Muscle layer of duodenum (tissue), 2 donors: ENCODE data around the gene RALY.

Experiments
- H3K27ac ChIP-seq: one replicate; pipeline ENCODE4 v1.7.0; 2013; ENCODE audit warnings: mild to moderate bottlenecking, low read length
- H3K27me3 ChIP-seq: one replicate; pipeline ENCODE4 v1.7.0; 2013; ENCODE audit warnings: low read depth, mild to moderate bottlenecking, control low read depth, low read length
- H3K36me3 ChIP-seq, 2 donors: one replicate each; pipeline ENCODE4 v1.7.0; 2013; ENCODE audit warnings: low read length in 2 of 2, control low read depth in 1 of 2, mild to moderate bottlenecking in 1 of 2; ENCODE audit not compliant: insufficient read depth in 2 of 2, control insufficient read depth in 1 of 2
- H3K4me1 ChIP-seq, 2 donors: one replicate each; pipeline ENCODE4 v1.7.0; 2013; ENCODE audit warnings: low read length in 2 of 2, mild to moderate bottlenecking in 2 of 2, control low read depth in 1 of 2, moderate library complexity in 1 of 2; ENCODE audit not compliant: insufficient read depth in 2 of 2, control insufficient read depth in 1 of 2
- H3K4me3 ChIP-seq, 2 donors: one replicate each; pipeline ENCODE4 v1.7.0; 2013; ENCODE audit warnings: low read length in 2 of 2, low read depth in 1 of 2, mild to moderate bottlenecking in 1 of 2
- H3K9me3 ChIP-seq, 2 donors: one replicate each; pipeline ENCODE4 v1.7.0; 2013; ENCODE audit warnings: low read length in 2 of 2, control low read depth in 1 of 2, mild to moderate bottlenecking in 1 of 2; ENCODE audit not compliant: control insufficient read depth in 1 of 2
- donor health status: healthy.

RALY gene

DNA sequence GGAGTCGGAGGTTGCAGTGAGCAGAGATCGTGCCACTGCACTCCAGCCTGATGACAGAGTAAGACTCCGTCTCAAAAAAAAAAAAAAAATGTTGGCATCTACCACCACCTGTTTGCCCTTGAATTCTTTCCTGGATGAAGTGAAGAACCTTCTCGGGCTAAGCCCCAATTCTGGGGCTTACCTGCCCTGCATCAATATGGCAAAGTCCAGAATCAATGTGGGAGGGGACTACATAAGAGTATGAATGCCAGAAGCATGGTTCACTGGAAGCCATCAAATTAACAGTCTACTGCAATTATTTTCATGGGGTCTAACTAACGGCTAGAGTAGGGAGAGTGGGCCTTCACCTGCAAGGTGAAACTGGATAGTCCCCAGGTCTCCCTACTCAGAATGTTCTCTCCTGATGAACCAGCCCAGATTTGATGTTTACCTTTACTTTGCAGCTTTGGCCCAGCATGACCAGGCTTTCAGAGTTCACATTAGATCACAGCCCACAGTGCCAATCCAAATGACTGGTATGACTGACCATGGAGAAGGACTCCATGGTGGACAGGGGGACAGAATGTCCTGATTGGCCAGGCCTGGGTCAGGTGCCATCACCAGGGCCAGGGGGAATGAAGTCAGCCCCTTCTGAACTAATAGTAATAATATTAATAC lies 7.0 kb upstream of the RALY start:
- Histone ChIP-seq H3K4me1 (peaks cover 0 to 8% of the 10 kb centered on the region in 2 donors), H3K36me3 (no peaks in the 10 kb centered on the region), H3K27me3 (no peaks in the 10 kb centered on the region)

DNA sequence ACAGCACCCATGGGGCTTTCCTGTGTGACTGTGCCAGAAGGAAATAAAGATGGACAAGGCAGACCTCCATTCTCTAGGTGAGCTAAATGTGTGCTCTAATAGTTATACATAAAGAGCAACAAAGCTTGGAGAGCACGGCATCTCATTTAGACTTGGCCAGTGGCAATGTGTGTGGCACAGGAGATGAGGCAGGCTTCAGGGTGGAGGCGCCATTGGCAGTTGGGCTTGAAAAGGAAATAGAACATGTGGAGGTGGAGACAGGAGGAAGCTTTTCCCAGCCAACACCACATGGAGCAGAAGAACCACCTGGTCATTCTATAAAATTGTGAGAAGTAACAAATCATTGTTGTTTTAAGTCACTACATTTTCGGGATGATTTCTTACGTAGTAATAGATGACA lies 3.6 kb upstream of the RALY start:
- H3K9me3 ChIP-seq: no peaks in the 10 kb centered on the region
- no peaks in the 10 kb centered on the region for H3K27me3 ChIP-seq
- no peak overlapping the region for H3K27ac ChIP-seq
- H3K4me1 ChIP-seq: peaks cover 1 to 22% of the 10 kb centered on the region in 2 donors
- peaks cover 0 to 4% of the 10 kb centered on the region in 2 donors for H3K36me3 ChIP-seq
- H3K4me3 ChIP-seq: no peak overlapping the region

More for the DNA sequence above, 7.0 kb upstream of the RALY start:
- no peaks in the 10 kb centered on the region for H3K9me3 ChIP-seq
- no peak overlapping the region for H3K27ac ChIP-seq
- H3K4me3 ChIP-seq: no peak overlapping the region

GRCh38 chr20:33991502-33991901 lies 2.2 kb upstream of the RALY start:
- Histone ChIP-seq H3K4me1 (peaks cover 13 to 35% of the 10 kb centered on the region in 2 donors), H3K36me3 (peaks cover 0 to 4% of the 10 kb centered on the region in 2 donors), H3K4me3 (peak overlapping the region in 1 of 2 donors; percentile 92), H3K27me3 (no peaks in the 10 kb centered on the region), H3K9me3 (no peaks in the 10 kb centered on the region), H3K27ac (no peak overlapping the region)

DNA sequence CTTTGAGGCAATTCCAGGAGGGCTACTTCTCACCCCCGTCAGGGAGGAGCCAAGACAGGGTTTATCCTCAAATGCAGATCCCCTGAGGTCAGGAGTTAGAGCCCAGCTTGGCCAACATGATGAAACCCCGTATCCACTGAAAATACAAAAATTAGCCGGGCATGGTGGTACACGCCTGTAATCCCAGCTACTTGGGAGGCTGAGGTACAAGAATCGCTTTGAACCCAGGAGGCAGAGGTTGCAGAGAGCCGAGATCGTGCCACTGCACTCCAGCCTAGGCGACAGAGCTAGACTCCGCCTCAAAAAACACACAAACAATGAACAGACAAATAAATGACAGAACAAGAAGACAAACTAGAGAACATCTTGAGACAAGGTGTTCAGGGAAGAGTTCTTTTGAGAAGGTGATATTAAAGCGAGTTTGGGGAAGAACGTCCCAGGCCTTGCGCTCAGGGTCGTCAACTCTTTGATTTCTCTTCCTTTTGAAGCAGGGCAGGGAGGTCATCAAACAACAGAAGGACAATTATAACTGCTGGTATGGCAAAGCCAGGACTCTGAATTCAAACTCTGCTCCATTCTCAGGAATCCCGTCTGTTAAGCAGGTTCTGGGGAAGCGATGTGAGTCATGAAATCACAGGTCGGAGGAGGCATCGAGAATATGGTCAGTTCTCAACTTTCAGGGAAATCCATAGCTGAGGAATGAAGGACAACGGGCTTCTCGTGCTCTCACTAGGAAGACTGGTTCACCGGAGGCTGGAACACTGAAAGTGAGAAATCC lies 1.4 kb upstream of the RALY start:
- peak overlapping the region; percentile 85 to 92 for H3K4me3 ChIP-seq
- H3K27ac ChIP-seq: peak overlapping the region; percentile 96
- H3K4me1 ChIP-seq: peaks cover 13 to 42% of the 10 kb centered on the region in 2 donors
- H3K9me3 ChIP-seq: no peaks in the 10 kb centered on the region
- peaks cover 0 to 4% of the 10 kb centered on the region in 2 donors for H3K36me3 ChIP-seq
- no peaks in the 10 kb centered on the region for H3K27me3 ChIP-seq

DNA sequence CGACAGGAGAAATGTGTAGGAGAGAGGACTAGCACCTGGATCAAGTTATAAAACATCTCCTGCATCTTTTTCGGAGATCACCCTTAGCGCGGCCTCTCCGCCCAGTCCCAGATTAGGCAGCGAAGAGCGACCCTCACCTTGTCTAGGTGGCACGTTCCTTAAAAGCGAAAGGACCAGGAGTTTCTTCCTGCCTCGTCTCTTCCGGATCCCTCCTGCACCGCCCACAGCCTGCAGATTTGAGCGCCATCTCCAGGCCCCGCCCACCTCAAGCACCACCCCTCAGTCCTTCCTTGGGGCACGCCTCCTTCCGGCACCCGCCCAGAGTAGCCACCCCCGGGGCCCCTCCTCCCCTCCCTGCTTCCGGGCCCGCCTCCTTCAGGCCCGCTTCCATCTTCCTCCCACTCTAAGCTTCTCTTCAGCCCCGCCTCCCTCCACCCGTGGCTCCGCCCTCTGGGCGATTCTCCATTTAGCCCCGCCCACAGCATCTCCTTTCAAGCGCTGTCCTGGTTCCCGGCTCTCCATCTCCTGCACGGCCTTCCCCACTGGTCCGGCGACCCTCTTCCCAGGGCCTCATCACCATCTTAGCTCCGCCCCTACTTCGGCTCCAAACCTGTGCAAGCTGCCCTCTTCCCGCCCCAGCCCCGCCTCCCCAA lies 662 bp upstream of the RALY start:
- Histone ChIP-seq H3K36me3 (peaks cover 0 to 4% of the 10 kb centered on the region in 2 donors), H3K4me3 (peak overlapping the region; percentile 85 to 92), H3K27me3 (no peaks in the 10 kb centered on the region), H3K9me3 (no peaks in the 10 kb centered on the region), H3K27ac (peak overlapping the region; percentile 96), H3K4me1 (peaks cover 13 to 46% of the 10 kb centered on the region in 2 donors)

DNA sequence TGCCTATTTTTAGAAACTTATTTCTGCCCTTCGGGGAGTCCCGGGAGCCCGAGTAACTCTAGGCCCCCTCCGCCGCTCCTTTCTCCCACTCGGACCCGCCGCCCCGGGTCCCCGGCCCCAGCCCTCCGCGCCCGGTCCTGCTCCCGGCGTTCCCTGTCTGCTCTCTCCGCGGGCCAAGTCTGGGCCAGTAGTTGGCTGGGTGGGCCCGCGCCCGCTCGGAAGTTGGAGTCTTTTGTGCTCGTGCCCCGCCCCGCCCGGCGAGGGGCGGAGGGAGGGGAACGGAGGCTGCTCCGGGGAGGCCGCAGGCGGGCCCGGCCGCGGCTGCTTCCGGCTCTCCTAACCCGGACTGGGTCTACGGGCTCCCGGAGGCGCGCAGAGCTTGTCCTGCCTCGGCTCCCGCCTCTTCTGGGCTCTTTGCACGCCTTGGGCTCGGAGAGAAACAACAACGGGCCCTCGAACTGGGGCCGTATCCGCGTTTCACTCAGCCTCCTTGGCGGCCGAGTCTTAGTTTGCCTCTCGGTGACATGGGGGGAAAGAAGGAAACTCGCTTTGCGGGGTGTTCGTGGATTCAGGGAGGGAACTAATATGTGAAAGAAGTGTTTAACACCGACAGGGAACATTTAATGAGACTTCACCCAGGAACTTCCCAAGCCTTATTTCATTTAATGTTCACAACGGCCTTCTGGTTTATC lies 657 bp downstream of the RALY start:
- H3K9me3 ChIP-seq: no peaks in the 10 kb centered on the region
- peak overlapping the region; percentile 85 to 90 for H3K4me3 ChIP-seq
- H3K27ac ChIP-seq: peak overlapping the region; percentile 84
- H3K27me3 ChIP-seq: no peaks in the 10 kb centered on the region
- H3K36me3 ChIP-seq: peaks cover 0 to 4% of the 10 kb centered on the region in 2 donors
- peaks cover 13 to 54% of the 10 kb centered on the region in 2 donors for H3K4me1 ChIP-seq

- H3K9me3 ChIP-seq: no peaks in the 10 kb centered on the region
Observed at GRCh38 chr20:33995053-33995831, 1.5 kb downstream of the RALY start.

GRCh38 chr20:33999025-33999649 lies 5.4 kb downstream of the RALY start:
- H3K9me3 ChIP-seq: no peaks in the 10 kb centered on the region
- peaks cover 0 to 1% of the 10 kb centered on the region in 2 donors for H3K36me3 ChIP-seq
- no peak overlapping the region for H3K27ac ChIP-seq
- H3K27me3 ChIP-seq: no peaks in the 10 kb centered on the region
- no peak overlapping the region for H3K4me3 ChIP-seq
- H3K4me1 ChIP-seq: peaks cover 22 to 56% of the 10 kb centered on the region in 2 donors

More at GRCh38 chr20:33995053-33995831, 1.5 kb downstream of the RALY start:
- Histone ChIP-seq H3K4me3 (peak overlapping the region; percentile 85 to 90), H3K27ac (peak overlapping the region; percentile 84), H3K36me3 (peaks cover 0 to 4% of the 10 kb centered on the region in 2 donors), H3K4me1 (peaks cover 18 to 63% of the 10 kb centered on the region in 2 donors), H3K27me3 (no peaks in the 10 kb centered on the region)

GRCh38 chr20:34001378-34001777 lies 7.7 kb downstream of the RALY start:
- H3K4me3 ChIP-seq: no peak overlapping the region
- no peaks in the 10 kb centered on the region for H3K36me3 ChIP-seq
- peaks cover 9 to 40% of the 10 kb centered on the region in 2 donors for H3K4me1 ChIP-seq
- H3K9me3 ChIP-seq: no peaks in the 10 kb centered on the region
- no peaks in the 10 kb centered on the region for H3K27me3 ChIP-seq
- H3K27ac ChIP-seq: no peak overlapping the region

DNA sequence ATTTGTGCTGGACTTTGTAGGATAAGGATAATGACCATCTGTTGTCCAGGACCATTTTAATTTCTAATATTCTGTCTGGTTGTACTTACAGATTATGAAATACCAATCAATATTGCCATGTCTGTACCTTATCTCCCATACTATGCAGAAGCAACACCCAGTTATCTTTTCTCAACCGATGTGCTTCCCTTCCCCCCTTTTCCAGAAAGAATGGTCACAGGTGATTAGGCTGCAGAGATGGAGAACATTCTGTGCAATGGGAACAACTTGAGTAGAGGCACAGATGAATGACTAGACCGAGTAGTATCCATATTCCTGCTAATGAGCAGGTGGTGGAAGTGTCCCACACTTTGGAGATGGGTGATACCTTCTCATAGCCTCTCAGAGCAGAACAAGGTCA lies 10.5 kb downstream of the RALY start:
- Histone ChIP-seq H3K36me3 (no peaks in the 10 kb centered on the region), H3K9me3 (no peaks in the 10 kb centered on the region), H3K4me1 (peaks cover 9 to 21% of the 10 kb centered on the region in 2 donors), H3K4me3 (no peak overlapping the region), H3K27ac (no peak overlapping the region), H3K27me3 (no peaks in the 10 kb centered on the region)
